ENCODE data around the gene MED13L. TPM values are rescaled to one million over a fixed set of nuclear protein-coding genes. Genes with fewer than 3 reads are reported as not detected.

Gene MED13L
- total and polyA plus RNA-seq, 2 donors (not counting 3 experiments of a cell fraction or from before 2014, with no cell fraction given): 27.4 to 93.6 TPM

GRCh38 chr12:115943630-115944391, 333.7 kb downstream of the MED13L start:
- Histone ChIP-seq H3K27ac (ENCODE audit: insufficient read depth, low read depth, low read length) (no peak overlapping the region), H3K9me1 (replicated peaks; ENCODE audit: control insufficient read depth, extremely low read depth, insufficient read depth, low read length) (no peaks in the 10 kb centered on the region), H3K9ac (replicated peaks; ENCODE audit: extremely low read depth, insufficient read depth, low read length) (no peak overlapping the region), H3K9me3 (replicated peaks; ENCODE audit: control insufficient read depth, insufficient read depth, low read length) (no peaks in the 10 kb centered on the region), H3K4me3 (replicated peaks in 1 of 3; ENCODE audit: insufficient read depth in 1 of 3, low read depth in 1 of 3, low read length in 3 of 3) (no peak overlapping the region), H3K36me3 (ENCODE audit: control insufficient read depth in 2 of 2, extremely low read depth in 1 of 2, insufficient read depth in 2 of 2, low read length in 2 of 2) (no peaks in the 10 kb centered on the region), H3K4me1 (ENCODE audit: control insufficient read depth, extremely low read depth, insufficient read depth, low read length) (no peaks in the 10 kb centered on the region), H3K27me3 (ENCODE audit: control insufficient read depth in 2 of 2, insufficient read depth in 2 of 2, low read length in 2 of 2) (no peaks in the 10 kb centered on the region), H3K79me2 (ENCODE audit: control insufficient read depth, insufficient read depth, low read length) (no peaks in the 10 kb centered on the region), H3K4me2 (ENCODE audit: insufficient read depth, low read length) (no peak overlapping the region), H4K20me1 (replicated peaks; ENCODE audit: control insufficient read depth, extremely low read depth, insufficient read depth, low read length) (no peaks in the 10 kb centered on the region), H2AFZ (ENCODE audit: low read depth, low read length) (no peak overlapping the region)
- CTCF ChIA-PET: no interaction called here
- DNase-seq (ENCODE audit: low read depth, low spot score) (no peak), FAIRE-seq (no peak)
- POLR2A ChIA-PET: no interaction called here
- dilution Hi-C loops (cut with MboI; ENCODE audit: extremely low pct_ligation_motif_present, low sequenced_read_pairs) (no loop called here), intact Hi-C loops (cut with micrococcal nuclease) (no loop called here)
- TF ChIP-seq JUN (IDR thresholded peaks at IDR 0.05; ENCODE audit: borderline replicate concordance, insufficient read depth, insufficient read length, low read depth): no peak
- TF ChIP-seq GATA2 (IDR thresholded peaks at IDR 0.05; ENCODE audit: insufficient read depth, insufficient read length, low read depth, low read length): no peak
- no peak for TF ChIP-seq FOS (IDR thresholded peaks at IDR 0.05; ENCODE audit: borderline replicate concordance, insufficient read depth, low read length)
- no peak for TF ChIP-seq POLR2AphosphoS5 (IDR thresholded peaks at IDR 0.05; ENCODE audit: insufficient read depth, low read depth, low read length)
- no peak for TF ChIP-seq POLR2A (IDR thresholded peaks at IDR 0.05; ENCODE audit: low read depth, low read length)
- no peak for TF ChIP-seq CTCF (IDR thresholded peaks at IDR 0.05; ENCODE audit: extremely low read depth in 1 of 2, insufficient read depth in 1 of 2, low read depth in 1 of 2, low read length in 2 of 2)
- TF ChIP-seq EZH2 (IDR thresholded peaks at IDR 0.05; ENCODE audit: borderline replicate concordance, low read depth, low read length, severe bottlenecking): no peak
- no TSS peak for BruUV-seq (replicated peaks)
